Right ventricle myocardium superior (tissue), 1 donor: Measurements from ENCODE around the gene TK1. TPM values are rescaled to one million over a fixed set of nuclear protein-coding genes. Genes with fewer than 3 reads are reported as not detected.
"Not testable (repeated sequence)": the region's sequence is repeated elsewhere in the genome, so short reads cannot be mapped to it uniquely, and the experiment has no call there.

Source experiments
- ATAC-seq: fragments of 200-7000 bp; cut with Tn5 transposase; one replicate; pipeline ENCODE4 v1.9.1; 2020; ENCODE audit warnings: mild to moderate bottlenecking; ENCODE audit not compliant: poor library complexity
- DNase-seq: peaks from one replicate; pipeline ENCODE4 v3.0.0-alpha.2; 2020
- intact Hi-C: fragments of 100-400 bp; cut with DNase I; formaldehyde crosslinking; loops from one replicate; pipeline ENCODE4 v1.11.2; 2022
- total RNA-seq: library from RNA; stranded (reverse); fragmentation: NEBNext Ultra II Directional; extraction: Animal tissue kit (Norgen Biotek cat#: 25700); gene quantifications from one replicate; pipeline ENCODE4 v1.2.1, GENCODE V29; 2021
- donor health status: DM: no; HTN: yes; CAD: no; lungs with severe emphysema.

Gene TK1
- total RNA-seq, 1 donor from 2014 or later: 2.6 TPM

- intact Hi-C loops: no loop called here
- ATAC-seq: no peak
Measured at GRCh38 chr17:78184868-78185267, 2.0 kb downstream of the TK1 start.

GRCh38 chr17:78184351-78184750 lies 2.5 kb downstream of the TK1 start:
- no peak for DNase-seq
- intact Hi-C loops: no loop called here
- ATAC-seq: no peak

More at GRCh38 chr17:78184868-78185267, 2.0 kb downstream of the TK1 start:
- DNase-seq: no peak

DNA sequence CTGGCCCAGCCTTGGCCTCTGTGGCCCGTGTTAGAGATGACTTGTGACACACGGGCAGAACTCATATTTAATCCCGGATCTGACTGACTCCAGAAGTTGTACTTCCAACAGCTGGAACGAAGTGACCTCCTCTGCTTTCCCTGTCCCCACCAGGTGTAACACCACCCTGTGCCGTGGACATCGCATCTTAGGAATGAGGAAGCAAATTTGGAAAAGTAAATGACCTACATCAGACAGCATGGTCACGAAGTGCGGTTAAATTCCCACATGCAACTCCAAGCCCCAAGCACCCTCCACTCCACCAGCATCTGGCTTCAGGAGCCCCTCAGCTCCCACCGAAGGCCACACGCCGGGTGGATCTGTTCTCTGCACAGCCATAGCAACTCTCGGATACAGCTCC lies 2.9 kb downstream of the TK1 start:
- ATAC-seq: no peak
- DNase-seq: no peak
- intact Hi-C loops: no loop called here

- intact Hi-C loops: no loop called here
- ATAC-seq (no peak), DNase-seq (no peak)
Measured at GRCh38 chr17:78182504-78182903, 4.3 kb downstream of the TK1 start.

DNA sequence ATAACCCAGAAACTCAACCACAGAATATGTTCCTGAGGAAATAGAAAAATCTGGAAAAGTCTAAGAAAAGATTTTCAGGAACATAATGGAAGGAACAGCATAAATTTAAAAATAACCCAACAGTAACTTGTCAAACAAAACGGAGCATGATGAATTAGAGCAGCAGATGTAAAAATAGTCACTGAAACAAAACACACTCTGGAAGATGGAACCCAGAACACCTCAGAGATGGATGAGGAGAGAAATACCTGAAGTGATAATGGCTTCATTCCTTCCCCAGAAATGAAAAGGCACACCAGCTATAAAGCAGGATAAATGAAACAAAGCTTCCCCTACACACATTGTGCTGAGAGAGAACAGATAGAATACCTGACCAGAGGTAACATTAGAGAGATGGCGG lies 6.3 kb downstream of the TK1 start:
- DNase-seq (no peak), ATAC-seq (no peak)
- intact Hi-C loops: no loop called here

- DNase-seq (no peak), ATAC-seq (no peak)
- intact Hi-C loops: no loop called here
Measured at GRCh38 chr17:78180083-78180482, 6.8 kb downstream of the TK1 start.

DNA sequence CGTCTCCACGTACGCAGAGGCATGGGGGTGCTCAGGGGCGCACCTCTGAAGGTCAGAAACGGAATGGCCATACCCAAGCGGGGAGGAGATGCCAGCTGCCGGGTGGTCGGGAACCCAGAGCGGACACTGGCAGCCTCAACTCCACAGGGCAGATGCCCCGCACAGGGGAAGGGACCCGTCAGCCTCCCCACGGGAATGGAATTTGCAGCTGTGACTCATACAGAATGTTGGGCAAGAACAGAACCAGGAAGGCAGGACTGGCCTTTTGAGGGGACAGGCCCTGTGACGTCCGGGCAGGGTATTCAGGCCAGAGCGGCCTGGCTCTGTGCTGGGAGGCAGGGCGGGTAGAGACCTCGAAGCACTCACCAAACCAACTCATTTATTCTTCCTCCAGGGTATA lies 7.5 kb downstream of the TK1 start:
- no peak for ATAC-seq
- intact Hi-C loops: no loop called here
- DNase-seq: no peak

- ATAC-seq (peak; percentile 48), DNase-seq (peak; percentile 88)
- intact Hi-C loops: no loop called here
Measured at GRCh38 chr17:78176548-78177025, 10.3 kb downstream of the TK1 start.

DNA sequence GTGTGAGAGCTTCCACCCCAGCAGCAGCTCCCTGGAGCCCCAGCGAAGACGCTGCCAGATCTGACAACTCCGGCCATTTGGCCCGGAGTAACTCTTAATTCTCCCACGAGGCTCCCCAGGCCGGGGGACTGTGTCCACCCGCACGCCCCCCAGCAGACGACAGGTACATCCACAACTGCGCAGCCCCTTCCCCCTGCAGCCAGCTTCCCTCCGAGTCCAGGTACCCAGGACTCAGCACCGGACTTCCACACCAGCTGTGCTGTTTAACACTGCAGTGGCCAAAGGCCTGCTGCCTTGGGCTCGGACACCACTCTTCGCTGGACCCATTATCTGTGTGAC lies 11.2 kb downstream of the TK1 start:
- intact Hi-C loops: loop anchor here (2.0 kb wide), 1 partner anchor 63 kb away; no protein-coding TSS in a partner anchor
- no peak for ATAC-seq
- DNase-seq: no peak

DNA sequence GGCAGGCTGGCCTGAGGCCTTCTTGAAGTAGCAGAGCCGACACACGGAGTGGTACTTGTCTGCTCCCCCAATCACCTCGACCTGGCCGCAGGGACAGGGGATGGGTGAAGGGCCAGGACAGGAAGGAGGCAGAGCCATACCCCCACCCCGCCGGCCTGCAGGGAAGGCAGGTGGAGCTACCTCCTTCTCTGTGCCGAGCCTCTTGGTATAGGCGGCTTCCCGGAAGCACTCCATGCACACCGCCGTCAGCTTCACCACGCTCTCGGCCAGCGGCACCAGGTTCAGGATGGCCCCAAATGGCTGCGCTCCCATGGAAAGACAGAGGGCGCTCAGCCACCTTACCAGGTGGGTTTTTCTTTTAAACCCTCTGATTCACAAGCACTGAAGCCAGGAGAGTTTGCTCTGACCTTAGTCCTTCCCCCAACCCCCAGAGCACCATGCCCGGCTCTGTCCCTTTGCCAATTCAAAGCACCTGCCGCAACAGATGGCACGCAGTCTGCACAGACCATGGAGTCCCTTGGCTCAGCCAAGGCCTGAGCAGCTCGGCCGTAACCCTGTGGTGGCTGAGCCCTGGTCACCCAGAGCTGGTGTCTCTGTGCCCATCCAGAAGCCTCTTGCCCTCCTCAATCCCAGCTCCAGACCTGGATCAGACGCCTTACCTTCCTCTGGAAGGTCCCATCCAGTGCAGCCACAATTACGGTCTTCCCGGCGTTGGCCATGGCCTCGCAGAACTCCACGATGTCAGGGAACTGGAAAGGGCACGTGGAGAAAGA lies 11.8 kb downstream of the TK1 start:
- intact Hi-C loops: loop anchor here (2.0 kb wide), 1 partner anchor 62 kb away; no protein-coding TSS in a partner anchor
- ATAC-seq (peak; percentile 5), DNase-seq (no peak)

DNA sequence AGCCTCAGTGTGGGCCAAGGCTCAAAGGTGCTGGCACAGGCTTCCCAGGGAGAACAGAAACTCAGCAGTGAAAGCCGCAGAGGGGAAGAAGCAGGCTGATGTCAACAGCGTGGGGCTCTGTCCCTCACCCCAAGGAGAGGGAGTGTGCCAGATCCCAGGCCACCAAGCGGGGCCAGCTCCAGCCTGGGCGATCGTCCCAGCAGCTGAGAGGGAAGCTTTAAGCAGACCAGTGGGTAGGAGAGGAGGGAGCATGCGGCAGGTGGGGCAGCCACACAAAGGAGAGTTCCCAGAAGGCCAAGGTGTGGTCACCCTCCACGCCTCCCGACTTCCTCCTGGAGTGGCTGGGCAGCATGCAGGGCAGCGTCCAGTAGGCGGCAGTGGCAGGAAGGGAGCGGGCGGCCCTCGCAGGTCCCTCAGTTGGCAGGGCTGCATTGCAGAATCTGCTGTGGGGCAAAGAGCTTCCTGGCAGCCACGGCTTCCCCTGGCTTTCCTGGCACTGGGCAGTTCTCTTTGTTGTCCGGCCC lies 12.4 kb downstream of the TK1 start:
- intact Hi-C loops: loop anchor here (2.0 kb wide), 1 partner anchor 62 kb away; no protein-coding TSS in a partner anchor
- DNase-seq (peak; percentile 91), ATAC-seq (peak; percentile 74)

- ATAC-seq (peak; percentile 9), DNase-seq (no peak)
- intact Hi-C loops: no loop called here
Measured at GRCh38 chr17:78173097-78173715, 13.6 kb downstream of the TK1 start.

DNA sequence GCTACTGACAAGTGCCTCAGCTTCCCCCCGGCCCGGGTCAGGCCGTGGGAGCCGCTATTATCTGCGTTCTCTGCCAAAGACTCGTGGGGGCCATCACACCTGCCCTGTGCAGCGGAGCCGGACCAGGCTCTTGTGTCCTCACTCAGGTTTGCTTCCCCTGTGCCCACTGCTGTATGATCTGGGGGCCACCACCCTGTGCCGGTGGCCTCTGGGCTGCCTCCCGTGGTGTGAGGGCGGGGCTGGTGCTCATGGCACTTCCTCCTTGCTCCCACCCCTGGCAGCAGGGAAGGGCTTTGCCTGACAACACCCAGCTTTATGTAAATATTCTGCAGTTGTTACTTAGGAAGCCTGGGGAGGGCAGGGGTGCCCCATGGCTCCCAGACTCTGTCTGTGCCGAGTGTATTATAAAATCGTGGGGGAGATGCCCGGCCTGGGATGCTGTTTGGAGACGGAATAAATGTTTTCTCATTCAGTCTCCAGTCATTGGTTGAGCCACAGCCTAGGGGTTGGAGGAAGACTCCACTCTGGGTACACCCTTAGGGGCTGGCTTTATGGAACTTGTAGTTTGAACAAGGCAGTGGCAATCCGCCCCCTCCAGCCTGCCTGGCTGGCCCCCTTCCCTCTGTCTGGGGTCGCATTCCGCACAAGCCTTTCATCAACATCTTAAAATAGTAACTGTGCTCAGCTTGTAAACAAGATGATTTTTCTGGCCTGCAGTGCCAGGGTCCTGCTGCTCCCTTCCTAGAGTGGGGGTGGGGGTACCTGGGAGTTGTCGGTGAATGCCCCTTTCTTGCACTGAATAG lies 14.4 kb downstream of the TK1 start:
- intact Hi-C loops: no loop called here
- DNase-seq (peak; percentile 79), ATAC-seq (peak; percentile 23)

DNA sequence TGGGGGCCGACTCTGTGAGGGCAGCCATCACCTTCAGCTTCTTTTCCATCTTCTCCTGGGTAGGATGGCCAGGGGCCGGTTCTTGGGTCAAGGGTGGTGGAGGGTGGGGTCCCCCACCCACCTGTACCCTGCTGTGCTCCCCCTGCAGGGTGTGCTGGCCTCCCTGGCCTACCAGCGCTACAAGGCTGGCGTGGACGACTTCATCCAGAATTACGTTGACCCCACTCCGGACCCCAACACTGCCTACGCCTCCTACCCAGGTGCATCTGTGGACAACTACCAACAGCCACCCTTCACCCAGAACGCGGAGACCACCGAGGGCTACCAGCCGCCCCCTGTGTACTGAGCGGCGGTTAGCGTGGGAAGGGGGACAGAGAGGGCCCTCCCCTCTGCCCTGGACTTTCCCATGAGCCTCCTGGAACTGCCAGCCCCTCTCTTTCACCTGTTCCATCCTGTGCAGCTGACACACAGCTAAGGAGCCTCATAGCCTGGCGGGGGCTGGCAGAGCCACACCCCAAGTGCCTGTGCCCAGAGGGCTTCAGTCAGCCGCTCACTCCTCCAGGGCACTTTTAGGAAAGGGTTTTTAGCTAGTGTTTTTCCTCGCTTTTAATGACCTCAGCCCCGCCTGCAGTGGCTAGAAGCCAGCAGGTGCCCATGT lies 15.1 kb downstream of the TK1 start:
- intact Hi-C loops, ATAC-seq, DNase-seq: not testable (repeated sequence)

- no peak for DNase-seq
- intact Hi-C loops: no loop called here
- ATAC-seq: no peak
Measured at GRCh38 chr17:78170692-78171590, 15.9 kb downstream of the TK1 start.

DNA sequence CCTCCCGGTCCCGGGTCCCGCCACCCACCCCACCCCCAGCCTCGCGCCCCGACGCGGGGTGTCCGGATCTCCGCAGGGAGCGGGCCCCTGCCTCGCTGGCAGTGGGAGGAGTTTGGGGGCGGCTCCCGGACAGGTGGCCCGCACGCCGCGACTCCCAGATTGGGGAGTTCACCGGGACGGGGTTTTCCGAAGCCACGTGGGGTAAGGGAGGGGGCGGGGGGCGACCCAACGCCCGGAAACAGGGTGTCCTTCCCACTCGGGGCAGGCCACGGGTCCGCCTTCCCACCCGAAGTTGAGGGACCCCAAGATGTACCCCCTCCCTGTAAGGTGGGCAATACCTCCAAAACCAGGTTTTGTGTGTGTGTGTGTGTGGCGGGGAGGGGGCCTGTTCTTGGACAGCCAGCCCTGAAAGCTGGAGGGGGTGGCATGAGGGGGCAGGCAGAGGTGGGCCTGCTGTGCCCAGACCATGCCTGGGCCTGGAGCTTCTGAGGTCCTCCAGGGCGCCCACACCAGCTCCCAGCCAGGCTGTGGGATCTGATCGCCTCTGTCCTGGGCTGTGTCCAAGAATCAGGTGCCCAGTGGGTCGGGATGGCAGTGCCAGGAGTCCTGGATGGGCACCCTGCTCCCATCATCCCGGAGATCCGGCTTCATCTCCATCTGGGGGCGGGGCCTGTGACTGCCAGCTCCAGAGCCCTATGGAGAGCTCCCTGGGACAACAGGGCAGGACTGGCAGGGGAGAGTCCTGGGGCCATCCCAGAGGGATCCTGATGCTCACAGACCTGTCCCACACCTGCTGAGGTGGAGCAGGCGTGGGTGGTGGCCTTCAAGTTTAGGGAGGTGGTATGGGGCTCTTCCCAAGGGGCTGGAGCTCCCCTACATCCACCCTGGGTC lies 17.7 kb downstream of the TK1 start:
- DNase-seq (peak; percentile 82), ATAC-seq (peak; percentile 31)
- intact Hi-C loops: no loop called here
